PC-9 (cell line): ENCODE data around the gene GSC2. TPM values are rescaled to one million over a fixed set of nuclear protein-coding genes. Genes with fewer than 3 reads are reported as not detected.

ENCODE experiments used
- BruUV-seq: library from RNA; stranded (reverse); fragments of 400-500 nt; replicated peaks from 2 replicates; lab custom pipeline; 2021; lab: Mats Ljungman, UMichigan
- CTCF ChIA-PET: fragments of 300-600 bp; sonication (Branson Sonifier 250); formaldehyde crosslinking; loops from one replicate; lab custom pipeline; 2022; ENCODE audit warnings: antibody characterized with exemption; lab: Charles Lee
- POLR2A ChIA-PET: fragments of 300-600 bp; sonication (Branson Sonifier 250); formaldehyde crosslinking; loops from one replicate; lab custom pipeline; 2022; ENCODE audit warnings: antibody characterized with exemption; ENCODE audit not compliant: unreplicated experiment; lab: Charles Lee
- DNase-seq, 2 experiments: peaks; one replicate each; pipeline versions ENCODE4 v3.0.0 to v3.0.0-alpha.2; 2015 to 2022; ENCODE audit warnings: mixed read lengths in 1 of 2
- H2AFZ ChIP-seq: fragments of 200-600 bp; sonication (generic); 2 replicates; pipeline ENCODE4 v1.8.1; 2017; ENCODE audit warnings: antibody characterized with exemption
- H3F3A ChIP-seq: fragments of 200-600 bp; sonication (generic); 2 replicates; pipeline ENCODE4 v1.8.1; 2017; ENCODE audit warnings: antibody characterized with exemption, mild to moderate bottlenecking, low read depth; ENCODE audit not compliant: insufficient read depth
- H3K27ac ChIP-seq: fragments of 200-600 bp; sonication (generic); 2 replicates; pipeline ENCODE4 v1.6.1; 2016; ENCODE audit warnings: mixed run types
- H3K27me3 ChIP-seq: fragments of 200-600 bp; sonication (generic); 2 replicates; pipeline ENCODE4 v1.6.1; 2016; ENCODE audit warnings: low read depth, mixed run types; ENCODE audit not compliant: insufficient read depth
- H3K36me3 ChIP-seq: fragments of 200-600 bp; sonication (generic); 2 replicates; pipeline ENCODE4 v1.6.1; 2016; ENCODE audit warnings: low read depth, mixed run types
- H3K4me1 ChIP-seq: fragments of 200-600 bp; sonication (generic); replicated peaks from 2 replicates; pipeline ENCODE4 v1.6.1; 2016; ENCODE audit warnings: mixed run types; ENCODE audit not compliant: insufficient read depth
- H3K4me2 ChIP-seq: fragments of 200-600 bp; sonication (generic); 2 replicates; pipeline ENCODE4 v1.6.1; 2017; ENCODE audit warnings: mixed run types
- H3K4me3 ChIP-seq: fragments of 200-600 bp; sonication (generic); 2 replicates; pipeline ENCODE4 v1.6.1; 2016; ENCODE audit warnings: mixed run types
- H3K79me2 ChIP-seq: fragments of 200-600 bp; sonication (generic); 2 replicates; pipeline ENCODE4 v1.6.1; 2017; ENCODE audit warnings: low read depth, mixed run types
- H3K9me2 ChIP-seq: fragments of 200-600 bp; sonication (generic); 2 replicates; pipeline ENCODE4 v1.8.1; 2017; ENCODE audit warnings: mild to moderate bottlenecking; ENCODE audit not compliant: insufficient read depth
- H3K9me3 ChIP-seq: fragments of 200-600 bp; sonication (generic); 2 replicates; pipeline ENCODE4 v1.8.1; 2016; ENCODE audit warnings: low read depth; ENCODE audit not compliant: insufficient read depth
- H4K20me1 ChIP-seq: fragments of 200-600 bp; sonication (generic); 2 replicates; pipeline ENCODE4 v1.8.1; 2017; ENCODE audit not compliant: insufficient read depth
- CTCF ChIP-seq: fragments of 200-600 bp; sonication (generic); conservative IDR thresholded peaks from 2 replicates; pipeline ENCODE4 v1.6.1; 2017; ENCODE audit warnings: mixed run types, antibody characterized with exemption, mild to moderate bottlenecking, moderate library complexity
- EZH2 ChIP-seq: fragments of 200-600 bp; sonication (generic); IDR thresholded peaks from 2 replicates; pipeline ENCODE4 v1.8.0; 2017; ENCODE audit warnings: antibody characterized with exemption, low read depth
- intact Hi-C: fragments of 100-400 bp; cut with micrococcal nuclease; formaldehyde crosslinking; loops from one replicate; pipeline ENCODE4 v1.10.0; 2022; ENCODE audit not compliant: unreplicated experiment
- total RNA-seq: library from RNA; stranded (reverse); gene quantifications from 2 replicates; pipeline ENCODE4 v1.2.3, GENCODE V29; 2021

The GSC2 gene
- total RNA-seq, 1 experiment from 2014 or later = not detected

- ChIA-PET POLR2A (no interaction called here), CTCF (no interaction called here)
- no peak for TF ChIP-seq EZH2
- TF ChIP-seq CTCF = no peak
- no peak overlapping the region for H3K27ac ChIP-seq
- H3K9me2 ChIP-seq = no peaks in the 10 kb centered on the region
- no peak overlapping the region for H3K4me2 ChIP-seq
- H3K4me1 ChIP-seq = peaks cover 7% of the 10 kb centered on the region
- H3K79me2 ChIP-seq = peaks cover 83% of the 10 kb centered on the region
- intact Hi-C loops = no loop called here
- H4K20me1 ChIP-seq = peaks cover 11% of the 10 kb centered on the region; the same call in 1 of the 2 replicates
- DNase-seq = no peak
- H3K27me3 ChIP-seq = no peaks in the 10 kb centered on the region
- no peaks in the 10 kb centered on the region for H3K9me3 ChIP-seq
- H3F3A ChIP-seq = peaks cover 2% of the 10 kb centered on the region; the same call in 1 of the 2 replicates
- no peaks in the 10 kb centered on the region for H3K36me3 ChIP-seq
- H2AFZ ChIP-seq = no peak overlapping the region
- no TSS peak for BruUV-seq
- H3K4me3 ChIP-seq = no peak overlapping the region
Measured at GRCh38 chr22:19114984-19115552, 35.0 kb downstream of the GSC2 start.

GRCh38 chr22:19113429-19113828, 36.7 kb downstream of the GSC2 start:
- peaks cover 80% of the 10 kb centered on the region for H3K79me2 ChIP-seq
- H3K4me1 ChIP-seq = peaks cover 16% of the 10 kb centered on the region
- intact Hi-C loops = no loop called here
- no peaks in the 10 kb centered on the region for H3K27me3 ChIP-seq
- ChIA-PET POLR2A (no interaction called here), CTCF (no interaction called here)
- no peaks in the 10 kb centered on the region for H3K9me3 ChIP-seq
- no peak overlapping the region for H3K4me3 ChIP-seq
- no peak overlapping the region for H3K4me2 ChIP-seq
- DNase-seq = no peak
- BruUV-seq = no TSS peak
- H3K9me2 ChIP-seq = no peaks in the 10 kb centered on the region
- peaks cover 9% of the 10 kb centered on the region for H3F3A ChIP-seq
- H4K20me1 ChIP-seq = peaks cover under 1% of the 10 kb centered on the region; the same call in 1 of the 2 replicates
- H3K36me3 ChIP-seq = no peaks in the 10 kb centered on the region
- H2AFZ ChIP-seq = no peak overlapping the region
- H3K27ac ChIP-seq = no peak overlapping the region
- TF ChIP-seq EZH2 (no peak), CTCF (no peak)

- no TSS peak for BruUV-seq
- peaks cover 9% of the 10 kb centered on the region for H3F3A ChIP-seq
- no peak overlapping the region for H2AFZ ChIP-seq
- no peak for TF ChIP-seq EZH2
- TF ChIP-seq CTCF = no peak
- peaks cover 16% of the 10 kb centered on the region for H3K4me1 ChIP-seq
- H3K9me2 ChIP-seq = no peaks in the 10 kb centered on the region
- peaks cover 6% of the 10 kb centered on the region; the same call in 1 of the 2 replicates for H4K20me1 ChIP-seq
- H3K4me2 ChIP-seq = no peak overlapping the region
- no peaks in the 10 kb centered on the region for H3K36me3 ChIP-seq
- DNase-seq = no peak
- no peaks in the 10 kb centered on the region for H3K27me3 ChIP-seq
- H3K4me3 ChIP-seq = no peak overlapping the region
- H3K79me2 ChIP-seq = peaks cover 79% of the 10 kb centered on the region
- ChIA-PET POLR2A (interaction anchor here (0.6 kb wide), 1 partner anchor 61 kb away, joined by 3 read pairs; no protein-coding TSS in a partner anchor), CTCF (no interaction called here)
- no peak overlapping the region for H3K27ac ChIP-seq
- intact Hi-C loops = no loop called here
- no peaks in the 10 kb centered on the region for H3K9me3 ChIP-seq
Measured at GRCh38 chr22:19111584-19111983, 38.5 kb downstream of the GSC2 start.
